CD14-positive monocyte (primary cell): ENCODE results near the gene TBC1D26. TPM values are rescaled to one million over a fixed set of nuclear protein-coding genes. Genes with fewer than 3 reads are reported as not detected.

Source experiments
- DNase-seq, 3 donors: peaks; one replicate each; pipeline ENCODE4 v3.0.0-alpha.2; 2011 to 2022
- H2AFZ ChIP-seq: 2 replicates; pipeline ENCODE4 v1.6.0; 2012; ENCODE audit warnings: mild to moderate bottlenecking, low read depth, low read length, inconsistent platforms; ENCODE audit not compliant: insufficient read depth, poor library complexity, severe bottlenecking
- H3K27ac ChIP-seq, 2 donors: 1 replicate in 1 of 2; 2 replicates in 1 of 2; pipeline ENCODE4 v1.5.1; 2012 to 2013; ENCODE audit warnings: low read length in 2 of 2, control low read depth in 1 of 2, inconsistent platforms in 1 of 2, low read depth in 1 of 2, mild to moderate bottlenecking in 1 of 2
- H3K27me3 ChIP-seq, 2 donors: one replicate each; pipeline versions ENCODE4 v1.6.0 to v1.6.1; 2011 to 2013; ENCODE audit warnings: low read length in 2 of 2; ENCODE audit not compliant: control insufficient read depth in 2 of 2, insufficient read depth in 2 of 2
- H3K36me3 ChIP-seq, 2 donors: replicated peaks in 1 of 2; 1 replicate in 1 of 2; 2 replicates in 1 of 2; pipeline versions ENCODE4 v1.5.1 to v1.6.1; 2012 to 2013; ENCODE audit warnings: low read length in 2 of 2, control low read depth in 1 of 2, inconsistent platforms in 1 of 2, mild to moderate bottlenecking in 1 of 2; ENCODE audit not compliant: insufficient read depth in 2 of 2, control insufficient read depth in 1 of 2
- H3K4me1 ChIP-seq, 2 donors: 1 replicate in 1 of 2; 2 replicates in 1 of 2; pipeline versions ENCODE4 v1.5.1 to v1.6.1; 2012 to 2013; ENCODE audit warnings: low read length in 2 of 2, control low read depth in 1 of 2, inconsistent platforms in 1 of 2, mild to moderate bottlenecking in 1 of 2, moderate library complexity in 1 of 2; ENCODE audit not compliant: insufficient read depth in 2 of 2, control insufficient read depth in 1 of 2
- H3K4me2 ChIP-seq: replicated peaks from 2 replicates; pipeline ENCODE3; 2012; ENCODE audit warnings: low read length, moderate library complexity, mild to moderate bottlenecking; ENCODE audit not compliant: poor library complexity, severe bottlenecking; ENCODE audit errors: extremely low read depth
- H3K4me3 ChIP-seq, 3 experiments: fragments of 200-600 bp in 1 of 3; sonication (generic) in 1 of 3; replicated peaks in 1 of 3; 1 replicate in 2 of 3; 2 replicates in 1 of 3; pipeline ENCODE4 v1.5.1; 2011 to 2013; ENCODE audit warnings: low read length in 3 of 3, mild to moderate bottlenecking in 3 of 3, control low read depth in 2 of 3, low read depth in 2 of 3, inconsistent platforms in 1 of 3, moderate library complexity in 1 of 3
- H3K79me2 ChIP-seq: 2 replicates; pipeline ENCODE4 v1.6.0; 2012; ENCODE audit warnings: mild to moderate bottlenecking, control low read depth, inconsistent platforms, low read length, moderate library complexity; ENCODE audit not compliant: insufficient read depth
- H3K9ac ChIP-seq: 2 replicates; pipeline ENCODE4 v1.6.0; 2017; ENCODE audit warnings: low read length, mild to moderate bottlenecking; ENCODE audit not compliant: insufficient read depth, poor library complexity, severe bottlenecking
- H3K9me3 ChIP-seq, 2 donors: replicated peaks in 1 of 2; 1 replicate in 1 of 2; 2 replicates in 1 of 2; pipeline versions ENCODE4 v1.5.1 to v1.6.1; 2012 to 2013; ENCODE audit warnings: low read length in 2 of 2, control low read depth in 1 of 2; ENCODE audit not compliant: control insufficient read depth in 1 of 2, insufficient read depth in 1 of 2
- H4K20me1 ChIP-seq: 2 replicates; pipeline ENCODE4 v1.6.0; 2012; ENCODE audit warnings: mild to moderate bottlenecking, low read length, control low read depth, moderate library complexity; ENCODE audit not compliant: insufficient read depth
- H3K27ac Mint-ChIP-seq, 7 donors: one replicate each; pipeline ENCODE4 v1.8.0; 2020; ENCODE audit warnings: mild to moderate bottlenecking in 7 of 7, mixed read lengths in 7 of 7, moderate library complexity in 6 of 7, inconsistent platforms in 2 of 7
- H3K27me3 Mint-ChIP-seq, 3 donors: one replicate each; pipeline ENCODE4 v1.8.0; 2021 to 2022; ENCODE audit warnings: low read depth in 3 of 3, mild to moderate bottlenecking in 3 of 3, mixed read lengths in 3 of 3, moderate library complexity in 3 of 3, inconsistent platforms in 1 of 3
- H3K36me3 Mint-ChIP-seq, 2 donors: one replicate each; pipeline ENCODE4 v1.8.0; 2020; ENCODE audit warnings: mixed read lengths in 2 of 2, inconsistent platforms in 1 of 2, mild to moderate bottlenecking in 1 of 2
- H3K4me1 Mint-ChIP-seq: one replicate; pipeline ENCODE4 v1.8.0; 2020; ENCODE audit warnings: mild to moderate bottlenecking, mixed read lengths
- H3K4me3 Mint-ChIP-seq, 2 donors: one replicate each; pipeline ENCODE4 v1.8.0; 2020; ENCODE audit warnings: mild to moderate bottlenecking in 2 of 2, mixed read lengths in 2 of 2, moderate library complexity in 1 of 2
- H3K9me3 Mint-ChIP-seq, 7 donors: one replicate each; pipeline ENCODE4 v1.8.0; 2020 to 2022; ENCODE audit warnings: mixed read lengths in 7 of 7, mild to moderate bottlenecking in 6 of 7, moderate library complexity in 6 of 7, inconsistent platforms in 2 of 7
- CTCF ChIP-seq: fragments of 200-600 bp; IDR thresholded peaks from one replicate; pipeline ENCODE4 v1.8.0; 2022; ENCODE audit warnings: antibody characterized with exemption, mild to moderate bottlenecking
- WGBS: methylation state at CpG from one replicate; pipeline ENCODE4 v1.1.5; 2013; ENCODE audit warnings: missing lambda C conversion rate; ENCODE audit not compliant: insufficient coverage; 5-methylcytosine and 5-hydroxymethylcytosine counted together
- intact Hi-C, 2 donors: fragments of 100-400 bp; cut with micrococcal nuclease; formaldehyde crosslinking; loops; one replicate each; pipeline versions ENCODE4 v1.15.0 to v1.15.1; 2023
- polyA plus RNA-seq, 3 donors: library from polyadenylated mRNA; depleted of rRNA in 1 of 3; unstranded in 2 of 3; stranded (reverse) in 1 of 3; fragments of 300-500 nt in 2 of 3; fragments of >200 nt in 1 of 3; fragmentation: Illumina TruSeq in 2 of 3; gene quantifications; 1 replicate in 2 of 3; 2 replicates in 1 of 3; pipeline ENCODE4 v1.2.3, GENCODE V29; 2012 to 2021

Gene TBC1D26
- polyA plus RNA-seq, 3 donors: 0.03 TPM; not detected in 2

- H3K9me3 ChIP-seq: peaks cover 0 to 21% of the 10 kb centered on the region in 2 donors
- DNase-seq: no peak
- H3K4me2 ChIP-seq: no peak overlapping the region
- no peak overlapping the region for H3K9ac ChIP-seq
- no peaks in the 10 kb centered on the region for H3K79me2 ChIP-seq
- H3K27ac ChIP-seq: no peak overlapping the region
- H3K27me3 ChIP-seq: peaks cover 4 to 12% of the 10 kb centered on the region in 2 donors
- no peak overlapping the region for H3K27ac Mint-ChIP-seq
- peaks cover 13 to 18% (median 15%) of the 10 kb centered on the region in 3 donors for H3K27me3 Mint-ChIP-seq
- H4K20me1 ChIP-seq: no peaks in the 10 kb centered on the region
- H3K4me3 ChIP-seq: no peak overlapping the region
- peaks cover 14 to 37% (median 24%) of the 10 kb centered on the region in 7 donors for H3K9me3 Mint-ChIP-seq
- TF ChIP-seq CTCF: no peak
- intact Hi-C loops: no loop called here
- no peaks in the 10 kb centered on the region for H3K36me3 ChIP-seq
- peaks cover 17% of the 10 kb centered on the region for H3K4me1 Mint-ChIP-seq
- H3K4me1 ChIP-seq: peaks cover 9 to 14% of the 10 kb centered on the region in 2 donors
- H3K4me3 Mint-ChIP-seq: no peak overlapping the region
- H3K36me3 Mint-ChIP-seq: peaks cover 0 to 1% of the 10 kb centered on the region in 2 donors
- no peak overlapping the region for H2AFZ ChIP-seq
These were observed 48.1 kb downstream of the TBC1D26 start for GRCh38 chr17:15780188-15780587.

- peaks cover 24% of the 10 kb centered on the region for H3K4me1 Mint-ChIP-seq
- peak; percentile 3 to 13 (median 10) for DNase-seq
- intact Hi-C loops: no loop called here
- no peak overlapping the region for H3K27ac ChIP-seq
- H3K27me3 ChIP-seq: peaks cover 4 to 12% of the 10 kb centered on the region in 2 donors
- H3K4me2 ChIP-seq: peak overlapping the region; percentile 68
- TF ChIP-seq CTCF: no peak
- peaks cover 15 to 22% (median 17%) of the 10 kb centered on the region in 3 donors for H3K27me3 Mint-ChIP-seq
- peak overlapping the region; percentile 18 to 68 (median 35) for H3K4me3 ChIP-seq
- H3K4me1 ChIP-seq: peaks cover 14 to 15% of the 10 kb centered on the region in 2 donors
- WGBS: 1% methylated on average over 25 of the region's 32 CpGs
- H3K9me3 Mint-ChIP-seq: peaks cover 8 to 26% (median 18%) of the 10 kb centered on the region in 7 donors
- H3K9me3 ChIP-seq: peaks cover 0 to 14% of the 10 kb centered on the region in 2 donors
- H3K36me3 Mint-ChIP-seq: peaks cover 1 to 2% of the 10 kb centered on the region in 2 donors
- no peak overlapping the region for H3K27ac Mint-ChIP-seq
- H3K4me3 Mint-ChIP-seq: peak overlapping the region; percentile 62 to 82
- no peaks in the 10 kb centered on the region for H4K20me1 ChIP-seq
- no peaks in the 10 kb centered on the region for H3K36me3 ChIP-seq
- peak overlapping the region; percentile 36 for H3K9ac ChIP-seq
- H3K79me2 ChIP-seq: no peaks in the 10 kb centered on the region
- H2AFZ ChIP-seq: peak overlapping the region; percentile 76
These were observed 50.8 kb downstream of the TBC1D26 start for GRCh38 chr17:15782866-15783265.
